GM10248 (cell line): ENCODE results near the gene SLC38A11.

ENCODE experiments used
- CTCF ChIA-PET: fragments of 300-600 bp; sonication (Branson Sonifier 250); formaldehyde crosslinking; extraction: SDS; loops from one replicate; lab custom pipeline; 2021; ENCODE audit warnings: antibody characterized with exemption; lab: Yijun Ruan, JAX
- POLR2A ChIA-PET: fragments of 350-650 bp; sonication (Branson Sonifier 250); formaldehyde crosslinking; extraction: SDS; loops from one replicate; lab custom pipeline; 2020; ENCODE audit warnings: antibody characterized with exemption; lab: Yijun Ruan, JAX
- DNase-seq: peaks from one replicate; pipeline ENCODE4 v3.0.0; 2012; ENCODE audit errors: extremely low spot score
- TF ChIP-seq, protein P1 (sequence below): IDR thresholded peaks from 2 replicates; pipeline ENCODE4 v1.5.1; 2012; ENCODE audit warnings: mild to moderate bottlenecking, low read depth; ENCODE audit errors: extremely low read depth, missing control alignments, control extremely low read depth

SLC38A11 gene

DNA sequence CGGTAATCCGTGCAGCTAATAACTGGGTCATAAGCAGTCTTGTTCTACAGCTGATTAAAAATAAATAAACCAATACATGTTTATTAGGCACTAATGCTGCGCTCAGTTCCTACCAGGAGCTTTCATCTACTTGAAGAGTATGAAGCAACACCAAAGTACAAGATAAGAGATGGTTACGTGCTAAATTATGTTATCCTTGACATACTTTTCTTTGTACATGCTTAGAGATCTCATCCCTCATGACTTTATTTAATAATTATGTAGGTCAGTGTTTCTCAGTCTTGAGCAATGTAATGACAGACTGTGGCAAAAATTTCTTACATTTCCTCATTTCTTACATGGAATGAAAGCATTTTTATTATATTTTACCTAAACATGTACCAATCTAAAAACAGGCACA lies 59.1 kb downstream of the SLC38A11 start:
- ChIA-PET CTCF (no interaction called here), POLR2A (no interaction called here)
- TF ChIP-seq, protein P1, sequence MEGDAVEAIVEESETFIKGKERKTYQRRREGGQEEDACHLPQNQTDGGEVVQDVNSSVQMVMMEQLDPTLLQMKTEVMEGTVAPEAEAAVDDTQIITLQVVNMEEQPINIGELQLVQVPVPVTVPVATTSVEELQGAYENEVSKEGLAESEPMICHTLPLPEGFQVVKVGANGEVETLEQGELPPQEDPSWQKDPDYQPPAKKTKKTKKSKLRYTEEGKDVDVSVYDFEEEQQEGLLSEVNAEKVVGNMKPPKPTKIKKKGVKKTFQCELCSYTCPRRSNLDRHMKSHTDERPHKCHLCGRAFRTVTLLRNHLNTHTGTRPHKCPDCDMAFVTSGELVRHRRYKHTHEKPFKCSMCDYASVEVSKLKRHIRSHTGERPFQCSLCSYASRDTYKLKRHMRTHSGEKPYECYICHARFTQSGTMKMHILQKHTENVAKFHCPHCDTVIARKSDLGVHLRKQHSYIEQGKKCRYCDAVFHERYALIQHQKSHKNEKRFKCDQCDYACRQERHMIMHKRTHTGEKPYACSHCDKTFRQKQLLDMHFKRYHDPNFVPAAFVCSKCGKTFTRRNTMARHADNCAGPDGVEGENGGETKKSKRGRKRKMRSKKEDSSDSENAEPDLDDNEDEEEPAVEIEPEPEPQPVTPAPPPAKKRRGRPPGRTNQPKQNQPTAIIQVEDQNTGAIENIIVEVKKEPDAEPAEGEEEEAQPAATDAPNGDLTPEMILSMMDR, result no peak
- no peak for DNase-seq

DNA sequence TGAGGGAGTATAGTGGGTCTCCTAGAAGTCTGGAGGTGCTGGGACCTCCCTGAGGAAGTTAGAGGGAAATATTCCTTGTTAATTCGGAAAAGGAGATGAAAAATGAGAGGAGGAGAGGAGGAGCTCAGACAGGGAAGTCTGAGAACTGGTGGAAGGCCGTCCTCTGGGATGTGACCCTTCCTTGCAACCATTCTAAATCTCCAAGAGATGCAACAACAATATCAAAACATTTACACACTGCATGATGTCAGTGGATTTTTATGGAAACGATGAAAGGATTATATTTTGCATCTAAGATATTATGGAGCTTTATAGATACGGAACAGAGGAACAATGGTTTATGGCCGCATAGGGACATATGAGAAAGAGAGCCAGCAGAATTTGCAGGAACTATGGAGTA lies 63.9 kb downstream of the SLC38A11 start:
- CTCF ChIA-PET, result interaction anchor here (0.9 to 4.9 kb wide), 4 partner anchors 10 to 31 kb away, joined by 3 to 21 read pairs (median 4); no protein-coding TSS in a partner anchor
- no peak for DNase-seq
- TF ChIP-seq, protein P1, result no peak

DNA sequence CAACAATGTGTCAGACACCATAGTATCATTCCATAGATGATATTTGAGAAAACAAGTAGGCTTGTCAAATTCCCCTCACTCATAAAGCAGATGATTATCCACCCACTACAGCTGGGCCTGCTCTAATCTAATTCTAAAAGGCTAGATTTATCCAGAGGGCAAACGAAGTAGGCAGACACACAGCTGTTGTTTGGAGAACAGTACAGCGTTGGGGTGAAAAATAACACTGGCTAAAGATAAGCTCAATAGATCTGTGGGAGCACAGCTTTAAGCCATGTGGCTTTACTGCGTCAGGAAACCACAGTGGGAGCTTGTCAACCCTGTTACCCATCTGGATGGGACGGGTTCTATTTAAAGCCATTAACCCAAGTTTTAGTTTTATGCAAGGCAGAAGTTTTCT lies 64.8 kb downstream of the SLC38A11 start:
- TF ChIP-seq, protein P1, result no peak
- no peak for DNase-seq
- ChIA-PET CTCF (interaction anchor here (1.6 to 4.9 kb wide), 2 partner anchors 9 to 13 kb away, joined by 6 to 21 read pairs; no protein-coding TSS in a partner anchor), POLR2A (no interaction called here)

More for the DNA sequence above, 63.9 kb downstream of the SLC38A11 start:
- POLR2A ChIA-PET, result no interaction called here

DNA sequence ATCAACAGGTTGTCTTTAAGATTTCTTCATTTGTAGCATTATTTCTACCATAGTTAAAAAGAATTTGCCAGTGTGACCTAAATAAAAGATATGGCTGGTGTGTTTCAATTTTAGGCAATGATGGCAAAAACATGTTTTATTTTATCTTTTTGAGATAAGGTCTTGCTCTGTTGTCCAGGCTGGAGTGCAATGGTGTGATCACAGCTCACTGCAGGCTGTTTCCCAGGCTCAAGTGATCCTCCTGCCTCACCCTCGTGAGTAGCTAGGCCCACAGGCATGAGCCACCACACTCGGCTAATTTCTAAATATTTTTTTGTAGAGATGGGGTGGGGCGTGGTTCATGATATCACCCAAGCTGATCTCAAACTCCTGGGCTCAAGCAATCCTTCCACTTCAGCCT lies 66.7 kb downstream of the SLC38A11 start:
- TF ChIP-seq, protein P1, result no peak
- no peak for DNase-seq
- ChIA-PET POLR2A (no interaction called here), CTCF (interaction anchor here (1.2 kb wide), 1 partner anchor 14 kb away, joined by 3 read pairs; no protein-coding TSS in a partner anchor)

DNA sequence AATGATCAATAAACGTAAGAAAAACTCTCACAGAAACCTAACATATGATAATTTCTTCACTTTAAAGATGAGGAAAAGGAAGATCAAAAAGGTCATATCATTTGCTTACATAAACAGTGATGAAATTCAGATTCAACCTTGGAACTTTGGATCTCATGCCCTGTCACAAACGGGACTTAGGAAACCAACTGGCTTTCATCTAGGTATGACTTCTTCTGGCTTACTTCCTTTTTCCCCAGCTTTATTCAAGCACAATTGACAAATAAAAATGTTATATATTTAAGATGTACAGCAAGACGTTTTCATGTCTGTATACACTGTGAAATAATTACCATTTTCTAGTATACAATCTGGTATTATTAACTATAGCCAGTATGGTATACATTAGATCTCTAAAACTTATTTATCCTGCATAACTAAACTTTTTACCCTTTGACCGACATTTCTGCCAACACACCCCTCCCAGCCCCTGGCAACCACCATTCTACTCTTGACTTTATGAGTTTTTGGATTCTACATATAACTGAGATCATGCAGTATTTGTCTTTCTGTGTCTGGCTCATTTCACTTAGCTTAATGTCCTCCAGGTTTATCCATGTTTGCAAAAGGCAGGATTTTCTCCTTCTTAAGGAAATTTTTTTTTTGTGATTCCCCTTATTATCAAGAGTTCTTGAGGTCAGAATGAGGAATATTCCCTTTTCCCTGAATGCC lies 67.7 kb downstream of the SLC38A11 start:
- CTCF ChIA-PET, result no interaction called here
- POLR2A ChIA-PET, result no interaction called here
- TF ChIP-seq, protein P1, result no peak
- DNase-seq, result no peak

DNA sequence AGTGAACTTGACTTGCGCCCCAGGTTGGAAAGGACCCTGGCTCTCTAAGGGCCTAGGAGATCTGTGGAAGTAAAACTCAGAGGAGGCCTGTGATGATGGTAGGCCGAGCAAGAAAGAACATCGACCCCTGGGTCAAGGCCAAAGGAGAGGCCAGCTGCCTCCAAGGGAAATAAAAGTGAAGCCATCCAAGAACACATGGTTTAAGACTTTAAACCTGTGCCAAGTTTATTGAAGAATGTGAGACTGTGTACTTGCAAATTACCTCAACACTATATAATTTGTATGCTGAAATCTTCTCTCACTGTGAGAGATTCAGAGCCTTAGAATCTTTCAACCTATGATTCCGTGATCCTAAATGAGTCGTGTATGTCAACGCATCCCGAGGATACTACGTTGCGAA lies 73.0 kb downstream of the SLC38A11 start:
- TF ChIP-seq, protein P1, result no peak
- no peak for DNase-seq
- ChIA-PET CTCF (interaction anchor here (1.1 to 4.2 kb wide), 2 partner anchors 9 to 12 kb away, joined by 3 to 21 read pairs; no protein-coding TSS in a partner anchor), POLR2A (no interaction called here)
